Trophoblast cell (in vitro differentiated cells and primary cell): ENCODE results near the gene RAD51B.
A peak's percentile ranks its signal among the peaks of the same experiment; 100 is the strongest.

Experiments
- DNase-seq, 2 donors: peaks; one replicate each; pipeline ENCODE4 v3.0.0-alpha.2; 2016
- H2AFZ ChIP-seq: 2 replicates; pipeline ENCODE4 v1.6.1; 2013; ENCODE audit warnings: low read length, moderate library complexity, mild to moderate bottlenecking; ENCODE audit not compliant: insufficient read depth, poor library complexity
- H2AK5ac ChIP-seq: 2 replicates; pipeline ENCODE4 v1.6.1; 2013; ENCODE audit warnings: mild to moderate bottlenecking, low read length
- H2BK120ac ChIP-seq: 2 replicates; pipeline ENCODE4 v1.6.1; 2013; ENCODE audit warnings: low read length, mild to moderate bottlenecking, moderate library complexity; ENCODE audit not compliant: insufficient read depth, poor library complexity
- H2BK12ac ChIP-seq: 2 replicates; pipeline ENCODE4 v1.6.1; 2013; ENCODE audit warnings: mild to moderate bottlenecking, low read length, moderate library complexity
- H2BK5ac ChIP-seq: 2 replicates; pipeline ENCODE4 v1.6.1; 2013; ENCODE audit warnings: low read length, low read depth, moderate library complexity, mild to moderate bottlenecking; ENCODE audit not compliant: poor library complexity
- H3K14ac ChIP-seq: 2 replicates; pipeline ENCODE4 v1.6.1; 2013; ENCODE audit warnings: mild to moderate bottlenecking, low read length
- H3K18ac ChIP-seq: 2 replicates; pipeline ENCODE4 v1.6.1; 2013; ENCODE audit warnings: mild to moderate bottlenecking, low read length
- H3K23ac ChIP-seq: 2 replicates; pipeline ENCODE4 v1.6.1; 2013; ENCODE audit warnings: low read length
- H3K27ac ChIP-seq: 2 replicates; pipeline ENCODE4 v1.5.1; 2013; ENCODE audit warnings: low read depth, mild to moderate bottlenecking, inconsistent platforms, low read length, moderate library complexity
- H3K27me3 ChIP-seq: 2 replicates; pipeline ENCODE4 v1.6.1; 2013; ENCODE audit warnings: inconsistent platforms, mild to moderate bottlenecking, low read length, moderate library complexity; ENCODE audit not compliant: insufficient read depth
- H3K36me3 ChIP-seq, 2 experiments: 1 replicate in 1 of 2; 2 replicates in 1 of 2; pipeline ENCODE4 v1.6.1; 2013; ENCODE audit warnings: low read length in 2 of 2, mild to moderate bottlenecking in 2 of 2, moderate library complexity in 1 of 2; ENCODE audit not compliant: insufficient read depth in 2 of 2, control insufficient read depth in 1 of 2
- H3K4ac ChIP-seq: 2 replicates; pipeline ENCODE4 v1.6.1; 2013; ENCODE audit warnings: low read depth, mild to moderate bottlenecking, low read length, moderate library complexity
- H3K4me1 ChIP-seq, 2 experiments: 1 replicate in 1 of 2; 2 replicates in 1 of 2; pipeline ENCODE4 v1.6.1; 2013; ENCODE audit warnings: low read length in 2 of 2, mild to moderate bottlenecking in 2 of 2, moderate library complexity in 1 of 2; ENCODE audit not compliant: insufficient read depth in 2 of 2, control insufficient read depth in 1 of 2
- H3K4me2 ChIP-seq: 2 replicates; pipeline ENCODE4 v1.6.1; 2013; ENCODE audit warnings: inconsistent platforms, mild to moderate bottlenecking, low read length, moderate library complexity
- H3K4me3 ChIP-seq: 2 replicates; pipeline ENCODE4 v1.5.1; 2013; ENCODE audit warnings: mild to moderate bottlenecking, low read depth, low read length, inconsistent platforms
- H3K79me1 ChIP-seq: one replicate; pipeline ENCODE4 v1.6.1; 2013; ENCODE audit warnings: low read length
- H3K79me2 ChIP-seq: 2 replicates; pipeline ENCODE4 v1.6.1; 2013; ENCODE audit warnings: low read length, mild to moderate bottlenecking; ENCODE audit not compliant: control insufficient read depth, insufficient read depth, poor library complexity
- H3K9ac ChIP-seq: 2 replicates; pipeline ENCODE4 v1.6.1; 2013; ENCODE audit warnings: mild to moderate bottlenecking, low read length
- H3K9me3 ChIP-seq: 2 replicates; pipeline ENCODE4 v1.6.1; 2013; ENCODE audit warnings: low read depth, mild to moderate bottlenecking, control low read depth, inconsistent platforms, low read length; ENCODE audit not compliant: insufficient read depth
- H4K12ac ChIP-seq: 2 replicates; pipeline ENCODE4 v1.6.1; 2013; ENCODE audit warnings: low read depth, mild to moderate bottlenecking, low read length, moderate library complexity
- H4K8ac ChIP-seq: 2 replicates; pipeline ENCODE4 v1.6.1; 2013; ENCODE audit warnings: low read depth, mild to moderate bottlenecking, low read length, moderate library complexity
- H4K91ac ChIP-seq: one replicate; pipeline ENCODE4 v1.6.1; 2013; ENCODE audit warnings: low read depth, mild to moderate bottlenecking, low read length, moderate library complexity
- WGBS: extraction: QIAGEN DNeasy Blood & Tissue Kit; methylation state at CpG from one replicate; pipeline ENCODE4 v1.1.7; 2013; ENCODE audit warnings: missing lambda C conversion rate; ENCODE audit not compliant: insufficient read length, insufficient coverage; ENCODE audit errors: extremely low coverage; 5-methylcytosine and 5-hydroxymethylcytosine counted together

Gene RAD51B

GRCh38 chr14:67982711-67983608, 163.4 kb downstream of the RAD51B start:
- Histone ChIP-seq H3K9me3 (no peaks in the 10 kb centered on the region), H3K23ac (no peak overlapping the region), H3K14ac (no peak overlapping the region), H3K4me3 (no peak overlapping the region), H2BK5ac (no peak overlapping the region), H3K9ac (no peak overlapping the region), H4K8ac (no peak overlapping the region), H3K36me3 (no peaks in the 10 kb centered on the region), H3K4me1 (no peaks in the 10 kb centered on the region), H2AK5ac (no peak overlapping the region), H2BK12ac (peak overlapping the region; percentile 40), H2BK120ac (peak overlapping the region; percentile 33), H3K27ac (no peak overlapping the region), H3K79me1 (no peaks in the 10 kb centered on the region), H4K12ac (no peak overlapping the region), H3K4me2 (no peak overlapping the region), H3K79me2 (no peaks in the 10 kb centered on the region), H3K18ac (no peak overlapping the region), H3K27me3 (no peaks in the 10 kb centered on the region), H3K4ac (no peak overlapping the region), H4K91ac (no peak overlapping the region), H2AFZ (no peak overlapping the region)
- WGBS, result no CpG with 5 or more reads among the region's 3 CpGs
- peak; percentile 23 to 62 for DNase-seq

- H3K4me3 ChIP-seq, result no peak overlapping the region
- no peak overlapping the region for H2AK5ac ChIP-seq
- DNase-seq, result no peak
- no peak overlapping the region for H2BK5ac ChIP-seq
- no peak overlapping the region for H2BK12ac ChIP-seq
- H3K23ac ChIP-seq, result no peak overlapping the region
- no peak overlapping the region for H4K12ac ChIP-seq
- H2BK120ac ChIP-seq, result no peak overlapping the region
- no peak overlapping the region for H3K27ac ChIP-seq
- no peaks in the 10 kb centered on the region for H3K36me3 ChIP-seq
- no peak overlapping the region for H4K8ac ChIP-seq
- H3K27me3 ChIP-seq, result no peaks in the 10 kb centered on the region
- H3K9me3 ChIP-seq, result no peaks in the 10 kb centered on the region
- no peaks in the 10 kb centered on the region for H3K4me1 ChIP-seq
- no peak overlapping the region for H2AFZ ChIP-seq
- H3K79me2 ChIP-seq, result no peaks in the 10 kb centered on the region
- no peaks in the 10 kb centered on the region for H3K79me1 ChIP-seq
- no peak overlapping the region for H3K14ac ChIP-seq
- no peak overlapping the region for H3K4ac ChIP-seq
- H3K18ac ChIP-seq, result no peak overlapping the region
- no peak overlapping the region for H3K9ac ChIP-seq
- no peak overlapping the region for H4K91ac ChIP-seq
- H3K4me2 ChIP-seq, result no peak overlapping the region
Observed at GRCh38 chr14:67984274-67984673, 164.7 kb downstream of the RAD51B start.

- Histone ChIP-seq H3K4ac (no peak overlapping the region), H3K18ac (no peak overlapping the region), H3K27ac (no peak overlapping the region), H3K79me1 (no peaks in the 10 kb centered on the region), H3K79me2 (no peaks in the 10 kb centered on the region), H3K4me2 (no peak overlapping the region), H3K27me3 (no peaks in the 10 kb centered on the region), H3K9me3 (no peaks in the 10 kb centered on the region), H3K23ac (no peak overlapping the region), H4K12ac (no peak overlapping the region), H3K9ac (no peak overlapping the region), H2AK5ac (no peak overlapping the region), H4K91ac (no peak overlapping the region), H3K36me3 (no peaks in the 10 kb centered on the region), H2BK120ac (no peak overlapping the region), H3K14ac (no peak overlapping the region), H4K8ac (no peak overlapping the region), H3K4me3 (no peak overlapping the region), H3K4me1 (no peaks in the 10 kb centered on the region), H2AFZ (no peak overlapping the region), H2BK12ac (no peak overlapping the region), H2BK5ac (no peak overlapping the region)
- WGBS, result no CpG with 5 or more reads among the region's 6 CpGs
- DNase-seq, result no peak
Observed at GRCh38 chr14:67986131-67986841, 166.7 kb downstream of the RAD51B start.

- no peak overlapping the region for H2BK120ac ChIP-seq
- H4K91ac ChIP-seq, result no peak overlapping the region
- no peak overlapping the region for H3K4me2 ChIP-seq
- H3K36me3 ChIP-seq, result no peaks in the 10 kb centered on the region
- H3K79me2 ChIP-seq, result no peaks in the 10 kb centered on the region
- H2AK5ac ChIP-seq, result no peak overlapping the region
- H4K8ac ChIP-seq, result no peak overlapping the region
- DNase-seq, result no peak
- no peak overlapping the region for H3K18ac ChIP-seq
- no peak overlapping the region for H2BK12ac ChIP-seq
- no peak overlapping the region for H3K4me3 ChIP-seq
- H3K9me3 ChIP-seq, result no peaks in the 10 kb centered on the region
- no peak overlapping the region for H2AFZ ChIP-seq
- H3K14ac ChIP-seq, result no peak overlapping the region
- H3K27me3 ChIP-seq, result no peaks in the 10 kb centered on the region
- no peak overlapping the region for H3K23ac ChIP-seq
- H4K12ac ChIP-seq, result no peak overlapping the region
- no peak overlapping the region for H3K9ac ChIP-seq
- no peaks in the 10 kb centered on the region for H3K4me1 ChIP-seq
- WGBS, result no CpG with 5 or more reads among the region's 5 CpGs
- H3K27ac ChIP-seq, result no peak overlapping the region
- no peak overlapping the region for H2BK5ac ChIP-seq
- no peak overlapping the region for H3K4ac ChIP-seq
- H3K79me1 ChIP-seq, result no peaks in the 10 kb centered on the region
Observed at GRCh38 chr14:67987606-67988005, 168.0 kb downstream of the RAD51B start.
